Thymus (tissue), 11 donors: ENCODE results near the gene NRXN2. TPM values are rescaled to one million over a fixed set of nuclear protein-coding genes. Genes with fewer than 3 reads are reported as not detected.
"Not testable (repeated sequence)": the region's sequence is repeated elsewhere in the genome, so short reads cannot be mapped to it uniquely, and the experiment has no call there.

ENCODE experiments used
- DNase-seq, 9 donors: peaks; one replicate each; pipeline ENCODE4 v3.0.0-alpha.2; 2013; ENCODE audit warnings: low spot score in 9 of 9, low read depth in 6 of 9, missing footprints in 1 of 9
- H3K27ac ChIP-seq, 2 donors: one replicate each; pipeline ENCODE4 v1.5.1; 2013; ENCODE audit warnings: control low read depth in 1 of 2, low read depth in 1 of 2, low read length in 1 of 2, mild to moderate bottlenecking in 1 of 2, moderate library complexity in 1 of 2
- H3K27me3 ChIP-seq, 2 donors: one replicate each; pipeline ENCODE4 v1.5.1; 2013; ENCODE audit warnings: low read length in 1 of 2; ENCODE audit not compliant: control insufficient read depth in 2 of 2, insufficient read depth in 1 of 2
- H3K36me3 ChIP-seq, 2 donors: one replicate each; pipeline ENCODE4 v1.5.1; 2013; ENCODE audit warnings: low read length in 1 of 2, mild to moderate bottlenecking in 1 of 2, moderate library complexity in 1 of 2; ENCODE audit not compliant: control insufficient read depth in 2 of 2, insufficient read depth in 2 of 2
- H3K4me1 ChIP-seq, 2 donors: one replicate each; pipeline ENCODE4 v1.5.1; 2013; ENCODE audit warnings: low read length in 2 of 2; ENCODE audit not compliant: control insufficient read depth in 2 of 2, insufficient read depth in 2 of 2
- H3K4me3 ChIP-seq, 2 donors: one replicate each; pipeline ENCODE4 v1.5.1; 2013; ENCODE audit warnings: low read length in 2 of 2, control low read depth in 1 of 2, mild to moderate bottlenecking in 1 of 2
- H3K9me3 ChIP-seq, 2 donors: one replicate each; pipeline ENCODE4 v1.5.1; 2013; ENCODE audit warnings: low read length in 1 of 2, mild to moderate bottlenecking in 1 of 2; ENCODE audit not compliant: control insufficient read depth in 2 of 2, insufficient read depth in 1 of 2
- WGBS: extraction: QIAGEN DNeasy Blood & Tissue Kit; methylation state at CpG from one replicate; pipeline ENCODE4 v1.1.7; 2013; 5-methylcytosine and 5-hydroxymethylcytosine counted together
- polyA plus RNA-seq: library from polyadenylated mRNA; stranded (reverse); fragments of 200-250 nt; gene quantifications from one replicate; pipeline ENCODE4 v1.2.3, GENCODE V29; 2013
- total RNA-seq: library from RNA; stranded (reverse); fragments of 120-200 nt; gene quantifications from one replicate; pipeline ENCODE4 v1.2.4, GENCODE V29; 2013
- donor health status: healthy.

The NRXN2 gene
- total and polyA plus RNA-seq, 2 donors, result 0.85 to 1.6 TPM

DNA sequence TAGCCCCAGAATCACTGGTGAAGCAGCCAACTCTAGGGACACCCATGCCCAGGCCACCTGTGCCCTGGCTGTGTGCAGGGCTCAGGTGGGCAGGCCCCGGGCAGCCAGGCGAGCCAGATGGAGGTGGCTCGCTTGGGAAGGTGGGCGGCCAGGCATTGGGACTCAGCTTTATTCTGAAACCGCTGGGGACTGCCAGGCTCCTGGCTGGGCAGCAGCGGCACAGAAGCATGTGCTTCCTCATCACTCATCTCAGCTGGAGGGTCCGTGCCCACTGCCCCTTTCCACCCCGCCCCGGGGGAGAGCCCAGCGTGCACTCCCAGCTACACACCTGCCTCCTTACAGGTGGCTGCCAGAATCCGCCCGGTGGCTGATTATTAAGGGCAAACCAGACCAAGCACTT, 159.0 kb downstream of the NRXN2 start:
- DNase-seq, result no peak
- Histone ChIP-seq H3K27me3 (no peaks in the 10 kb centered on the region), H3K4me3 (no peak overlapping the region), H3K36me3 (no peaks in the 10 kb centered on the region), H3K9me3 (no peaks in the 10 kb centered on the region), H3K4me1 (peaks cover 0 to 10% of the 10 kb centered on the region in 2 donors), H3K27ac (no peak overlapping the region)
- 92% methylated on average over 12 of the region's 12 CpGs for WGBS

DNA sequence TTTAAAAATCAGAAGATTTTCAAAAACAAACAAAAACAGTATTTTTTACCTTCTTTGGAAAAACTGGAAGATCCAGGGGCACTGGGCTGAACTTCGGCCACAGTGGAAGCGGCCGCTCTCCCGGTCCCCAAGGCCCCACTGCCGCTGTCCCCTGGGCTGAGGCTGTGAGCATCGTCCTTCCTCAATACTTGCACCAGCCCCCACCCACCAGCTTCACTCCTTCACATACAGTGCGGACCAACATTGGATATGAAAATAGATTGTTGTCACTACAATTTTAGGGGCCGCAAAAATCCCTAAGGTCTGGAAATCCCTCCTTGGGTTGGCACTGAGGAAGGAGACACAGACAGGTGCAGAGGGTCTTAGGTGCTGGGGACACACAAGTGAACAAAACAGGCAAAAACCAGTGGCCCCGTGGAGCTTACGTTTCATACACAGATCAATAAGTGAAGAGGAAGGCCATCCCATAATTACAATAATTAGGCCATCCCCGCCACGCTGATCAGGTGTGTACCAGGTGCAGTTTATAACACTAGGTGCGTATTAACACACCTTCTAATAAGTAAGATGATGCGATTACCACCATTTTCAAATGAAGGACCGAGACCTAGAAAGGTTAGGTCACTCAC, 160.2 kb downstream of the NRXN2 start:
- Histone ChIP-seq H3K27ac (no peak overlapping the region), H3K4me3 (no peak overlapping the region), H3K9me3 (no peaks in the 10 kb centered on the region), H3K4me1 (peaks cover 0 to 10% of the 10 kb centered on the region in 2 donors), H3K27me3 (no peaks in the 10 kb centered on the region), H3K36me3 (no peaks in the 10 kb centered on the region)
- no peak for DNase-seq
- WGBS, result 98% methylated on average over 15 of the region's 15 CpGs

DNA sequence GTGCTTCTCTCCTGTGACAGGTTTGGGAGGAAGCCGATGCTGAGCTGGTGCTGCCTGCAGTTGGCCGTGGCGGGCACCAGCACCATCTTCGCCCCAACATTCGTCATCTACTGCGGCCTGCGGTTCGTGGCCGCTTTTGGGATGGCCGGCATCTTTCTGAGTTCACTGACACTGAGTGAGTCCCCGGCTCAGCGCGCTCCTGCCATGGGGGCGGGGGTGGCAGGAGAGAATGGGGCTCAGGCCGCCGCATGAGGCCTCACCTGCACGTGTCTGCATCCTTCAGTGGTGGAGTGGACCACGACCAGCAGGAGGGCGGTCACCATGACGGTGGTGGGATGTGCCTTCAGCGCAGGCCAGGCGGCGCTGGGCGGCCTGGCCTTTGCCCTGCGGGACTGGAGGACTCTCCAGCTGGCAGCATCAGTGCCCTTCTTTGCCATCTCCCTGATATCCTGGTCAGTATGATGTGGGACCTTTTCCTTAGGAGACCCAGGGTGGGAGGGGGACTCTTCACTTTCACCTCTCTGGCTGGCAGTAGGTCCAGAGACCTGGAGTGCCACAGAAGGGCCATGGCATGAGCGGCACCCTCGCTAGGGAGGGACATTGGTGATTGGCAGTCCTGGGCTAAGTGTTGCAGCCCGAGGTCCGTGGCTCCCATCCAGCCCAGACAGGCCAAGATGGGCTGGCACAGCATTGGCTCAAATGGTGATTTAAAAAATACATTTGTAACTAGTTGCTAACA, 160.8 kb downstream of the NRXN2 start:
- Histone ChIP-seq H3K27me3 (no peaks in the 10 kb centered on the region), H3K36me3 (no peaks in the 10 kb centered on the region), H3K9me3 (no peaks in the 10 kb centered on the region), H3K4me3 (no peak overlapping the region), H3K27ac (no peak overlapping the region), H3K4me1 (peaks cover 0 to 9% of the 10 kb centered on the region in 2 donors)
- no peak for DNase-seq
- WGBS, result 98% methylated on average over 29 of the region's 29 CpGs

DNA sequence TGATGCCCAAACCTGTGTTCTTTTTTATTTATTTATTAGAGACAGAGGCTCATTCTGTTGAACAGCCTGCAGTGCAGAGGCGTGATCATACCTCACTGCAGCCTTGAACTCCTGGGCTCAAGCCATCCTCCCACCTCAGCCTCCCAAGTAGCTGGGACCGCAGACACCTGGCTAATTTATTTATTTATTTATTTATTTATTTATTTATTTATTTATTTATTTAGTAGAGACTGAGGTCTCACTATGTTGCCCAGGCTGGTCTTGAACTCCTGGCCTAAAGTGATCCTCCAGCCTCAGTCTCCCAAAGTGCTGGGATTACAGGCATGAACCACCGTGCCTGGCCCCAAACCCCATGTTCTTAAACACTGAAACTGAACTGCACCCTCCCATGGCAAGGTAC, 161.6 kb downstream of the NRXN2 start:
- H3K36me3 ChIP-seq, DNase-seq, H3K4me3 ChIP-seq, H3K27me3 ChIP-seq, H3K4me1 ChIP-seq, H3K27ac ChIP-seq, H3K9me3 ChIP-seq: not testable (repeated sequence)
- over 99% methylated on average over 3 of the region's 3 CpGs for WGBS

DNA sequence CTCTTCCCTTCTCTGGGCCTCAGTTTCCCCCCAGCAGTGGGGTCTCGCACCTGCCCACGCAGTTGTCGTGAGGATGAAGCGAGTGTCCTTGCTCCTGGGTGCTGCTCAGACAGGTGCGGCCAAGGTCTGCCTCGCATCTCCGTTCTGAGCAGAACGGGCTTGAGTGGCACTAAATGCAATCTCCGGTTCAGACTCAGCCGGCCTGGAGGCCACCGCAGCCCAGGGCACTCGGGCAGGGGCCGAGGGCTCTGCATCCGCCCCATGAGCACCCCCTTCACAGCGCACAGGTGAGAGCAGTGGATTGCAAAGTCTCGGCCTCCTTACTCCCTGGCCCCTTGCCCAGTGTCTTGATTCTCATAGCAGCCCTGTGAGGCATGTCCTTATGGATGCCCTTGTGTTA, 162.1 kb downstream of the NRXN2 start:
- Histone ChIP-seq H3K4me3 (no peak overlapping the region), H3K9me3 (no peaks in the 10 kb centered on the region), H3K27me3 (no peaks in the 10 kb centered on the region), H3K36me3 (no peaks in the 10 kb centered on the region), H3K4me1 (no peaks in the 10 kb centered on the region), H3K27ac (no peak overlapping the region)
- DNase-seq, result no peak
- 98% methylated on average over 16 of the region's 16 CpGs for WGBS

DNA sequence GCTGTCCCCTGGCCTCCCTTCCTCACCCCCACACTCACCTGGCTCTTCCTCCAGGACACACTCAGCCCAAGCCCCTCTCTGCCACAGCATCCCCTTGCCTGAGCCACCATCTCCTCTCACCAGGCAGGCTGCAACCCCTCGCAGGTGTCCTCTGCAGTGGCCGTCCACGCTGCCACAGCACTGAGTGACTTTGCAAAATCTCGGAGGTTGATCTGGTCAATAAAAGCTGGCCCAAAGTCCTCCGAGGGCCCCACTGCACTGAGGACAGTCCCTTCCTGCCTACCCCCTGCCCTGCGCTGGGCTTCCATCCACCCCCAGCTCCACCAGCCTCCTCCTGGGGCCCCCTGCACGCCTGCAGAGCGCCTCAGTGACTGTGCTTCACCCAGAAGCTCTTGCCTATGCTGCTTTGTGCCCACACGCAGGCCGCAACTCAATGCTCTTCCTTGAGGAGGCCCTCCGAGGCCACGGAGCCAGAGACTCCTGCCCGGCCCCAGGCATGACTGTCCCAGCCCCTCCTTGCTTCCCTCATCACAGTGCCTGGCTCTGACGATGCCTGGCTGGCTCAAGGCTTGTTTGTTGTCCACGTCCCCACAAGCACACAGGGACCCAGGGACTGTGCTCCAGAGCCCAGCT, 162.7 kb downstream of the NRXN2 start:
- WGBS, result 93% methylated on average over 15 of the region's 15 CpGs
- no peaks in the 10 kb centered on the region for H3K27me3 ChIP-seq

DNA sequence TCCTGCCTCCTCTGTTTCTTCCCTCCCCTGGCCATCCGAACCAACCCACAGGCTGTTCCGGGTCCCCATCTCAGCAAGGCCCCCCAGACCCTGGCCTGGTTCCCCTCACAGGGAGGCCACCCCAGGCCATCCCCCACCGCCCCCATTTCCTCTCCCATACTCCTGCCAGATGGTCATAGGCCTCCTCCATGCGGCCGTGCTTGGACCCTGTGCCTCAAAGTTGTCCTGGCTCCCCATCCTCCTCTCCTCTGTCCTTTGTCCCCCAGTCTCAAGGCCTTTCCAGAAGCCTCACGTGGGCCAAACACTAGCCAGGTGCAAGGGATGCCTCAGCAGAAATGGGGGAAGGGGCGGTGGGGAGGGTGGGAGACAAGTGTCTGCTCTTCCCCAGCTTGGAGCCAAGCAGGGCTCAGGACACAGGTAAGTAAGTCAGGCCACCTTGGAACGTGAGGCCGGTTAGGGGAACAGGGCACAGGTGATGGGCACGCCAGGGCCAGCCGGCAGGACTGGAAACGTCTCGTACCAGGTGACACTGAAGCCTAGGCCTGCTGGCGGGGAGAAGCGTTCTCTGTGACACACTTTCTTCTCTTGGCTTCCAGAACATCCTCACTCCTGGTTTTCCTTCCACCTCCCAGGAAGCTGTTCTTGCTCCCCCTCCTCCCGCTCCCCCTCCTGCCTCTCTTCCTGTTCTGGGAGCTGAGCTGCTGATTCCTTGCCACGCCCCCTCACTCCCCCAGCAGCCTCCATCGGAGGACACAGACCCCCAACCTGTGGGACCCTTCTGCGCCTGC, 163.5 kb downstream of the NRXN2 start:
- Histone ChIP-seq H3K27ac (no peak overlapping the region), H3K4me3 (no peak overlapping the region), H3K4me1 (peaks cover 6 to 13% of the 10 kb centered on the region in 2 donors), H3K36me3 (no peaks in the 10 kb centered on the region), H3K9me3 (no peaks in the 10 kb centered on the region), H3K27me3 (no peaks in the 10 kb centered on the region)
- DNase-seq, result no peak
- 92% methylated on average over 19 of the region's 19 CpGs for WGBS

More for the DNA sequence above, 162.7 kb downstream of the NRXN2 start:
- DNase-seq, result no peak
- Histone ChIP-seq H3K36me3 (no peaks in the 10 kb centered on the region), H3K4me3 (no peak overlapping the region), H3K4me1 (peaks cover 2 to 6% of the 10 kb centered on the region in 2 donors), H3K9me3 (no peaks in the 10 kb centered on the region), H3K27ac (no peak overlapping the region)

DNA sequence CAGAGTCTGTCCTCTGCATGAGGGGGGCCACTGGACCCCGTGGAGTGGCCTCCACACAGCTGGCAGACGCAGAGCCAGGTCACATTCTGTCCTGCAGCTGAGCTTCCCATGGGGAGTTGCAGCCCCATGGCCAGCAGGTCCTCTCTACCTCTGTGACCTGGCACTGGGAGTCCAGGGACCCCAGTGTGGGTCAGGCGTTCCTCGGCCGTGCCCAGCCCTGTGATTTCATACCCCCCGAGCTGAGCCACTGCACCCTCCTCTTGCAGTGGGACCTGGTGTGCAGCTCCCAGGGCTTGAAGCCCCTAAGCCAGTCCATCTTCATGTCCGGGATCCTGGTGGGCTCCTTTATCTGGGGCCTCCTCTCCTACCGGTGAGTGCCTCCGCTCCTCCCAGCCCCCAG, 164.1 kb downstream of the NRXN2 start:
- no peak for DNase-seq
- Histone ChIP-seq H3K27me3 (no peaks in the 10 kb centered on the region), H3K9me3 (no peaks in the 10 kb centered on the region), H3K36me3 (no peaks in the 10 kb centered on the region), H3K4me1 (peaks cover 6 to 20% of the 10 kb centered on the region in 2 donors), H3K27ac (no peak overlapping the region), H3K4me3 (no peak overlapping the region)
- 96% methylated on average over 9 of the region's 9 CpGs for WGBS
